ENCODE data around the gene ADAMTS9. TPM values are rescaled to one million over a fixed set of nuclear protein-coding genes. Genes with fewer than 3 reads are reported as not detected.

The ADAMTS9 gene
- polyA plus RNA-seq, result 10 to 100 TPM in 1 of 4 donors, 1 to 10 TPM in 2, under 1 TPM in 1; 0.54 to 11.3 (median 5.0) TPM
- long read RNA-seq, donor 1, result 0 reads
- long read RNA-seq, donor 2, result 0 reads
- long read RNA-seq, donor 3, result 0 reads
- long read RNA-seq, donor 4, result 0 reads
- long read RNA-seq, donor 5, result 0 reads
- long read RNA-seq, donor 6, result 0 reads
- long read RNA-seq, donor 7, result 0 reads
- long read RNA-seq, donor 8, result 0 reads
- long read RNA-seq, donor 9, result 0 reads
- long read RNA-seq, donor 10, transcript ADAMTS9-202 (9 exons, 2,871 nt), result major isoform, 5 of 5 reads
- long read RNA-seq, donor 10, partial matches to known transcripts, result 0 of 5 reads
- long read RNA-seq, donor 10, other reads (novel, unspliced or antisense), result 0 of 5 reads

- peaks cover 0 to 58% (median 0%) of the 10 kb centered on the region in 3 donors for H3K27me3 ChIP-seq (ENCODE audit: control insufficient read depth in 3 of 3, insufficient read depth in 3 of 3, low read length in 3 of 3)
- peak within 1 kb of the TSS in 2 of 3 donors; percentile 89 to 98 for H3K27ac ChIP-seq (ENCODE audit: low read depth in 1 of 3, low read length in 2 of 3)
- peaks cover 0 to 11% (median 3%) of the 10 kb centered on the region in 3 donors for H3K4me1 ChIP-seq (ENCODE audit: control insufficient read depth in 3 of 3, insufficient read depth in 2 of 3, low read depth in 1 of 3, low read length in 2 of 3)
- no peaks in the 10 kb centered on the region for H3K9me3 ChIP-seq (ENCODE audit: control insufficient read depth in 2 of 2, insufficient read depth in 1 of 2, low read depth in 1 of 2, low read length in 1 of 2)
- no peak for FAIRE-seq
- peak; percentile 52 to 64 for DNase-seq
- 2 to 3% (median 2%) methylated on average over 44 to 60 of the region's 60 CpGs for WGBS, 3 donors
- H3K36me3 ChIP-seq (ENCODE audit: control insufficient read depth in 3 of 3, insufficient read depth in 2 of 3, low read depth in 1 of 3, low read length in 3 of 3), result no peaks in the 10 kb centered on the region
- peak within 1 kb of the TSS; percentile 48 to 64 (median 57) for H3K4me3 ChIP-seq (ENCODE audit: low read depth in 1 of 3, low read length in 3 of 3)
Observed at GRCh38 chr3:64687781-64688604, at the start of gene ADAMTS9. ADAMTS9 (minus strand) TSS chr3:64688000; CDS start chr3:64687657, 343 bp downstream.

- WGBS, 3 donors, result 77 to 92% (median 83%) methylated on average over 1 of the region's 1 CpG
- no peak overlapping the region for H3K4me3 ChIP-seq (ENCODE audit: low read depth in 1 of 3, low read length in 3 of 3)
- peaks cover 0 to 6% (median 3%) of the 10 kb centered on the region in 3 donors for H3K4me1 ChIP-seq (ENCODE audit: control insufficient read depth in 3 of 3, insufficient read depth in 2 of 3, low read depth in 1 of 3, low read length in 2 of 3)
- H3K27ac ChIP-seq (ENCODE audit: low read depth in 1 of 3, low read length in 2 of 3), result no peak overlapping the region
- no peaks in the 10 kb centered on the region for H3K27me3 ChIP-seq (ENCODE audit: control insufficient read depth in 3 of 3, insufficient read depth in 3 of 3, low read length in 3 of 3)
- H3K9me3 ChIP-seq (ENCODE audit: control insufficient read depth in 2 of 2, insufficient read depth in 1 of 2, low read depth in 1 of 2, low read length in 1 of 2), result no peaks in the 10 kb centered on the region
- FAIRE-seq (no peak), DNase-seq (no peak)
- no peaks in the 10 kb centered on the region for H3K36me3 ChIP-seq (ENCODE audit: control insufficient read depth in 3 of 3, insufficient read depth in 2 of 3, low read depth in 1 of 3, low read length in 3 of 3)
Observed at GRCh38 chr3:64732576-64732975, 44.8 kb upstream of the ADAMTS9 start.

- DNase-seq (peak in 1 of 2 donors; percentile 15), FAIRE-seq (no peak)
- peaks cover 0 to 6% (median 3%) of the 10 kb centered on the region in 3 donors for H3K4me1 ChIP-seq (ENCODE audit: control insufficient read depth in 3 of 3, insufficient read depth in 2 of 3, low read depth in 1 of 3, low read length in 2 of 3)
- no peaks in the 10 kb centered on the region for H3K27me3 ChIP-seq (ENCODE audit: control insufficient read depth in 3 of 3, insufficient read depth in 3 of 3, low read length in 3 of 3)
- H3K27ac ChIP-seq (ENCODE audit: low read depth in 1 of 3, low read length in 2 of 3), result no peak overlapping the region
- no peaks in the 10 kb centered on the region for H3K36me3 ChIP-seq (ENCODE audit: control insufficient read depth in 3 of 3, insufficient read depth in 2 of 3, low read depth in 1 of 3, low read length in 3 of 3)
- no peak overlapping the region for H3K4me3 ChIP-seq (ENCODE audit: low read depth in 1 of 3, low read length in 3 of 3)
- H3K9me3 ChIP-seq (ENCODE audit: control insufficient read depth in 2 of 2, insufficient read depth in 1 of 2, low read depth in 1 of 2, low read length in 1 of 2), result no peaks in the 10 kb centered on the region
- 47 to 58% (median 55%) methylated on average over 3 of the region's 3 CpGs for WGBS, 3 donors
Observed at GRCh38 chr3:64730681-64731080, 42.9 kb upstream of the ADAMTS9 start.

GRCh38 chr3:64728994-64729393, 41.2 kb upstream of the ADAMTS9 start:
- DNase-seq (no peak), FAIRE-seq (no peak)
- WGBS, 3 donors, result 82 to 90% (median 90%) methylated on average over 8 of the region's 8 CpGs
- Histone ChIP-seq H3K4me3 (ENCODE audit: low read depth in 1 of 3, low read length in 3 of 3) (no peak overlapping the region), H3K36me3 (ENCODE audit: control insufficient read depth in 3 of 3, insufficient read depth in 2 of 3, low read depth in 1 of 3, low read length in 3 of 3) (no peaks in the 10 kb centered on the region), H3K9me3 (ENCODE audit: control insufficient read depth in 2 of 2, insufficient read depth in 1 of 2, low read depth in 1 of 2, low read length in 1 of 2) (no peaks in the 10 kb centered on the region), H3K4me1 (ENCODE audit: control insufficient read depth in 3 of 3, insufficient read depth in 2 of 3, low read depth in 1 of 3, low read length in 2 of 3) (peaks cover 0 to 6% (median 3%) of the 10 kb centered on the region in 3 donors), H3K27me3 (ENCODE audit: control insufficient read depth in 3 of 3, insufficient read depth in 3 of 3, low read length in 3 of 3) (no peaks in the 10 kb centered on the region), H3K27ac (ENCODE audit: low read depth in 1 of 3, low read length in 2 of 3) (no peak overlapping the region)

- H3K4me3 ChIP-seq (ENCODE audit: low read depth in 1 of 3, low read length in 3 of 3), result no peak overlapping the region
- FAIRE-seq (no peak), DNase-seq (no peak)
- H3K36me3 ChIP-seq (ENCODE audit: control insufficient read depth in 3 of 3, insufficient read depth in 2 of 3, low read depth in 1 of 3, low read length in 3 of 3), result no peaks in the 10 kb centered on the region
- H3K27ac ChIP-seq (ENCODE audit: low read depth in 1 of 3, low read length in 2 of 3), result no peak overlapping the region
- peaks cover 0 to 6% (median 3%) of the 10 kb centered on the region in 3 donors for H3K4me1 ChIP-seq (ENCODE audit: control insufficient read depth in 3 of 3, insufficient read depth in 2 of 3, low read depth in 1 of 3, low read length in 2 of 3)
- 49 to 71% (median 63%) methylated on average over 4 of the region's 4 CpGs for WGBS, 3 donors
- no peaks in the 10 kb centered on the region for H3K27me3 ChIP-seq (ENCODE audit: control insufficient read depth in 3 of 3, insufficient read depth in 3 of 3, low read length in 3 of 3)
- no peaks in the 10 kb centered on the region for H3K9me3 ChIP-seq (ENCODE audit: control insufficient read depth in 2 of 2, insufficient read depth in 1 of 2, low read depth in 1 of 2, low read length in 1 of 2)
Observed at GRCh38 chr3:64728428-64728827, 40.6 kb upstream of the ADAMTS9 start.

- 79 to 87% (median 81%) methylated on average over 3 of the region's 3 CpGs for WGBS, 3 donors
- no peak for FAIRE-seq
Observed at GRCh38 chr3:64726414-64727090, 38.8 kb upstream of the ADAMTS9 start.

GRCh38 chr3:64718976-64719375, 31.2 kb upstream of the ADAMTS9 start:
- H3K27me3 ChIP-seq (ENCODE audit: control insufficient read depth in 3 of 3, insufficient read depth in 3 of 3, low read length in 3 of 3), result no peaks in the 10 kb centered on the region
- H3K9me3 ChIP-seq (ENCODE audit: control insufficient read depth in 2 of 2, insufficient read depth in 1 of 2, low read depth in 1 of 2, low read length in 1 of 2), result no peaks in the 10 kb centered on the region
- 80 to 87% (median 83%) methylated on average over 4 of the region's 4 CpGs for WGBS, 3 donors
- DNase-seq, result no peak
- H3K36me3 ChIP-seq (ENCODE audit: control insufficient read depth in 3 of 3, insufficient read depth in 2 of 3, low read depth in 1 of 3, low read length in 3 of 3), result no peaks in the 10 kb centered on the region
- no peaks in the 10 kb centered on the region for H3K4me1 ChIP-seq (ENCODE audit: control insufficient read depth in 3 of 3, insufficient read depth in 2 of 3, low read depth in 1 of 3, low read length in 2 of 3)
- H3K27ac ChIP-seq (ENCODE audit: low read depth in 1 of 3, low read length in 2 of 3), result no peak overlapping the region
- FAIRE-seq, result no peak
- H3K4me3 ChIP-seq (ENCODE audit: low read depth in 1 of 3, low read length in 3 of 3), result no peak overlapping the region

More at GRCh38 chr3:64726414-64727090, 38.8 kb upstream of the ADAMTS9 start:
- Histone ChIP-seq H3K9me3 (ENCODE audit: control insufficient read depth in 2 of 2, insufficient read depth in 1 of 2, low read depth in 1 of 2, low read length in 1 of 2) (no peaks in the 10 kb centered on the region), H3K27me3 (ENCODE audit: control insufficient read depth in 3 of 3, insufficient read depth in 3 of 3, low read length in 3 of 3) (no peaks in the 10 kb centered on the region), H3K4me1 (ENCODE audit: control insufficient read depth in 3 of 3, insufficient read depth in 2 of 3, low read depth in 1 of 3, low read length in 2 of 3) (peaks cover 0 to 6% (median 3%) of the 10 kb centered on the region in 3 donors), H3K27ac (ENCODE audit: low read depth in 1 of 3, low read length in 2 of 3) (no peak overlapping the region), H3K36me3 (ENCODE audit: control insufficient read depth in 3 of 3, insufficient read depth in 2 of 3, low read depth in 1 of 3, low read length in 3 of 3) (no peaks in the 10 kb centered on the region), H3K4me3 (ENCODE audit: low read depth in 1 of 3, low read length in 3 of 3) (no peak overlapping the region)
- no peak for DNase-seq
